Measurements from ENCODE around the gene ZNF792.

The ZNF792 gene

GRCh38 chr19:35006999-35007365 is 43.0 kb upstream of the ZNF792 start:
- TF ChIP-seq REST (IDR thresholded peaks at IDR 0.05; ENCODE audit: low read depth) (no peak), YY1 (IDR thresholded peaks at IDR 0.05; ENCODE audit: low read depth) (no peak), TEAD4 (IDR thresholded peaks at IDR 0.05) (no peak), CREB1 (IDR thresholded peaks at IDR 0.05; ENCODE audit: low read depth) (no peak), RAD21 (IDR thresholded peaks at IDR 0.05; ENCODE audit: low read depth) (no peak)

GRCh38 chr19:35006342-35006998 is 42.4 kb upstream of the ZNF792 start:
- TF ChIP-seq TEAD4 (IDR thresholded peaks at IDR 0.05) = no peak
- TF ChIP-seq EP300 (IDR thresholded peaks at IDR 0.05; ENCODE audit: borderline replicate concordance) = no peak
- TF ChIP-seq MAX (IDR thresholded peaks at IDR 0.05) = no peak
- TF ChIP-seq REST (IDR thresholded peaks at IDR 0.05; ENCODE audit: low read depth) = no peak
- TF ChIP-seq EGR1 (IDR thresholded peaks at IDR 0.05) = no peak
- TF ChIP-seq NFIC (IDR thresholded peaks at IDR 0.05) = no peak
- TF ChIP-seq CEBPB (IDR thresholded peaks at IDR 0.05) = no peak
- TF ChIP-seq ZBTB7A (IDR thresholded peaks at IDR 0.05; ENCODE audit: low read depth) = no peak
- TF ChIP-seq RAD21 (IDR thresholded peaks at IDR 0.05; ENCODE audit: low read depth) = no peak
- no peak for TF ChIP-seq CREB1 (IDR thresholded peaks at IDR 0.05; ENCODE audit: low read depth)
- TF ChIP-seq TCF12 (IDR thresholded peaks at IDR 0.05; ENCODE audit: low read depth) = no peak
- TF ChIP-seq USF1 (IDR thresholded peaks at IDR 0.05) = no peak

- no peak for TF ChIP-seq MAX (IDR thresholded peaks at IDR 0.05)
These were observed 41.4 kb upstream of the ZNF792 start for GRCh38 chr19:35005256-35005977.

GRCh38 chr19:35004517-35005255 is 40.7 kb upstream of the ZNF792 start:
- TF ChIP-seq MAX (IDR thresholded peaks at IDR 0.05) (no peak), TCF12 (IDR thresholded peaks at IDR 0.05; ENCODE audit: low read depth) (no peak), CREB1 (IDR thresholded peaks at IDR 0.05; ENCODE audit: low read depth) (no peak), TAF1 (IDR thresholded peaks at IDR 0.05; ENCODE audit: low read depth) (no peak), EP300 (IDR thresholded peaks at IDR 0.05; ENCODE audit: borderline replicate concordance) (no peak), CEBPB (IDR thresholded peaks at IDR 0.05) (no peak)

- TF ChIP-seq TAF1 (IDR thresholded peaks at IDR 0.05; ENCODE audit: low read depth) (no peak), CREB1 (IDR thresholded peaks at IDR 0.05; ENCODE audit: low read depth) (no peak), EP300 (IDR thresholded peaks at IDR 0.05; ENCODE audit: borderline replicate concordance) (no peak), YY1 (IDR thresholded peaks at IDR 0.05; ENCODE audit: low read depth) (no peak), NFIC (IDR thresholded peaks at IDR 0.05) (no peak), RAD21 (IDR thresholded peaks at IDR 0.05; ENCODE audit: low read depth) (no peak), TEAD4 (IDR thresholded peaks at IDR 0.05) (no peak), TCF12 (IDR thresholded peaks at IDR 0.05; ENCODE audit: low read depth) (no peak), MAX (IDR thresholded peaks at IDR 0.05) (no peak)
These were observed 38.1 kb upstream of the ZNF792 start for GRCh38 chr19:35002037-35002535.
